Measurements from ENCODE around the gene GAS2L1. TPM values are rescaled to one million over a fixed set of nuclear protein-coding genes. Genes with fewer than 3 reads are reported as not detected.

The GAS2L1 gene
- total and polyA plus RNA-seq, 2 of the 4 experiments (the other 2 are of a cell fraction), result 1.4 to 15.6 TPM

- H2BK5ac ChIP-seq (ENCODE audit: low read depth, low read length, poor library complexity, severe bottlenecking), result peak overlapping the region; percentile 99
- peak overlapping the region; percentile 75 for H3K4me3 ChIP-seq (ENCODE audit: insufficient read depth, low read depth, low read length)
- POLR2A ChIA-PET (ENCODE audit: unreplicated experiment), result interaction anchor here (0.6 kb wide), 1 partner anchor 214 kb away, joined by 3 read pairs; no protein-coding TSS in a partner anchor
- H3K79me1 ChIP-seq (ENCODE audit: low read depth in 1 of 2, low read length in 2 of 2), result peaks cover 15 to 43% of the 10 kb centered on the region in 2 experiments; a peak in 3 of 4 replicates
- H3K9ac ChIP-seq (ENCODE audit: low read depth, low read length), result peak overlapping the region; percentile 99
- H2AK9ac ChIP-seq (replicated peaks; ENCODE audit: low read depth, low read length, poor library complexity), result peak overlapping the region; percentile 100
- peak overlapping the region; percentile 97 for H3K4ac ChIP-seq (ENCODE audit: low read depth, low read length)
- H3K56ac ChIP-seq (ENCODE audit: extremely low read depth, insufficient read depth, low read length), result peak overlapping the region; percentile 96
- dilution Hi-C loops (cut with HindIII; ENCODE audit: low sequenced_read_pairs, unreplicated experiment), result no loop called here
- BruUV-seq (replicated peaks), result no TSS peak
- peak overlapping the region; percentile 66; the same call in 2 of the 3 replicates for H2BK15ac ChIP-seq (ENCODE audit: low read depth, low read length)
- H2AFZ ChIP-seq (replicated peaks; ENCODE audit: low read length, poor library complexity), result peak overlapping the region; percentile 100
- 76% methylated on average over 2 of the region's 13 CpGs; no CpG with 5 or more reads in 1 of the 2 experiments for WGBS, 2 experiments (ENCODE audit: extremely low coverage in 2 of 2, insufficient read length in 1 of 2)
- H2AK5ac ChIP-seq (ENCODE audit: low read depth, low read length), result peak overlapping the region; percentile 99
- peaks cover 16% of the 10 kb centered on the region for H3K36me3 ChIP-seq (ENCODE audit: control insufficient read depth, insufficient read depth, low read length)
- peak overlapping the region; percentile 97 for H3K23ac ChIP-seq (ENCODE audit: low read depth, low read length)
- DNase-seq (peak; percentile 11), ATAC-seq (ENCODE audit: low read depth) (no peak)
- peak overlapping the region; percentile 97 for H3K4me2 ChIP-seq (ENCODE audit: low read depth, low read length)
- no peaks in the 10 kb centered on the region for H3K9me3 ChIP-seq (ENCODE audit: control insufficient read depth, insufficient read depth, low read length)
- peak overlapping the region; percentile 60 for H4K5ac ChIP-seq (ENCODE audit: low read depth, low read length)
- peak overlapping the region; percentile 93 for H4K91ac ChIP-seq (ENCODE audit: insufficient read depth, low read depth, low read length)
- H2BK20ac ChIP-seq (ENCODE audit: low read depth, low read length), result peak overlapping the region; percentile 62
- intact Hi-C loops (cut with micrococcal nuclease), result no loop called here
- H3K4me1 ChIP-seq (ENCODE audit: control insufficient read depth, insufficient read depth, low read length), result peaks cover 17% of the 10 kb centered on the region
- H4K20me1 ChIP-seq (ENCODE audit: insufficient read depth, low read length), result peaks cover 34% of the 10 kb centered on the region
- CTCF ChIA-PET, result no interaction called here
- no peaks in the 10 kb centered on the region for H3K27me3 ChIP-seq (ENCODE audit: control insufficient read depth, insufficient read depth, low read length)
- H3K18ac ChIP-seq (ENCODE audit: low read depth, low read length), result peak overlapping the region; percentile 71
- H3K9me1 ChIP-seq (ENCODE audit: insufficient read depth, low read length), result peaks cover 13% of the 10 kb centered on the region
- H3K14ac ChIP-seq (replicated peaks; ENCODE audit: low read depth, low read length), result peak overlapping the region; percentile 99
- in situ Hi-C loops (cut with MboI; ENCODE audit: low sequenced_read_pairs), result no loop called here
- peak overlapping the region; percentile 86 to 97 for H4K8ac ChIP-seq (ENCODE audit: low read depth in 2 of 2, low read length in 2 of 2)
- peak overlapping the region; percentile 87 for H2BK120ac ChIP-seq (ENCODE audit: low read depth, low read length)
- TF ChIP-seq CTCF (conservative IDR thresholded peaks at IDR 0.05; ENCODE audit: low read depth, low read length), result no peak
- TF ChIP-seq SMC3 (IDR thresholded peaks at IDR 0.05; ENCODE audit: low read depth, low read length), result no peak
- no peak for TF ChIP-seq CHD1 (IDR thresholded peaks at IDR 0.05; ENCODE audit: low read depth, low read length)
- no peak for TF ChIP-seq USF2 (IDR thresholded peaks at IDR 0.05; ENCODE audit: low read depth, low read length)
- TF ChIP-seq MAZ (IDR thresholded peaks at IDR 0.05; ENCODE audit: borderline replicate concordance, low read depth, low read length), result no peak
- TF ChIP-seq RFX5 (IDR thresholded peaks at IDR 0.05; ENCODE audit: low read depth, low read length), result no peak
- TF ChIP-seq MXI1 (IDR thresholded peaks at IDR 0.05; ENCODE audit: borderline replicate concordance, low read depth, low read length), result no peak
- no peak for TF ChIP-seq ELK1 (IDR thresholded peaks at IDR 0.05; ENCODE audit: borderline replicate concordance, low read depth, low read length)
- no peak for TF ChIP-seq FOS (IDR thresholded peaks at IDR 0.05; ENCODE audit: low read depth, low read length)
- no peak for TF ChIP-seq RAD21 (IDR thresholded peaks at IDR 0.05; ENCODE audit: low read length)
- TF ChIP-seq CEBPB (IDR thresholded peaks at IDR 0.05; ENCODE audit: low read depth, low read length), result no peak
- peak overlapping the region; percentile 98 for H3K27ac ChIP-seq (ENCODE audit: insufficient read depth, low read length)
These were observed 39.6 kb upstream of the GAS2L1 start for GRCh38 chr22:29266564-29267461.

Measured in IMR-90 (cell line).